ENCODE measurements around the gene PKDCC.
"Not testable (repeated sequence)": the region's sequence is repeated elsewhere in the genome, so short reads cannot be mapped to it uniquely, and the experiment has no call there.

PKDCC gene

GRCh38 chr2:42030829-42031228 is 17.0 kb upstream of the PKDCC start:
- no peak for DNase-seq (ENCODE audit: low spot score)

DNA sequence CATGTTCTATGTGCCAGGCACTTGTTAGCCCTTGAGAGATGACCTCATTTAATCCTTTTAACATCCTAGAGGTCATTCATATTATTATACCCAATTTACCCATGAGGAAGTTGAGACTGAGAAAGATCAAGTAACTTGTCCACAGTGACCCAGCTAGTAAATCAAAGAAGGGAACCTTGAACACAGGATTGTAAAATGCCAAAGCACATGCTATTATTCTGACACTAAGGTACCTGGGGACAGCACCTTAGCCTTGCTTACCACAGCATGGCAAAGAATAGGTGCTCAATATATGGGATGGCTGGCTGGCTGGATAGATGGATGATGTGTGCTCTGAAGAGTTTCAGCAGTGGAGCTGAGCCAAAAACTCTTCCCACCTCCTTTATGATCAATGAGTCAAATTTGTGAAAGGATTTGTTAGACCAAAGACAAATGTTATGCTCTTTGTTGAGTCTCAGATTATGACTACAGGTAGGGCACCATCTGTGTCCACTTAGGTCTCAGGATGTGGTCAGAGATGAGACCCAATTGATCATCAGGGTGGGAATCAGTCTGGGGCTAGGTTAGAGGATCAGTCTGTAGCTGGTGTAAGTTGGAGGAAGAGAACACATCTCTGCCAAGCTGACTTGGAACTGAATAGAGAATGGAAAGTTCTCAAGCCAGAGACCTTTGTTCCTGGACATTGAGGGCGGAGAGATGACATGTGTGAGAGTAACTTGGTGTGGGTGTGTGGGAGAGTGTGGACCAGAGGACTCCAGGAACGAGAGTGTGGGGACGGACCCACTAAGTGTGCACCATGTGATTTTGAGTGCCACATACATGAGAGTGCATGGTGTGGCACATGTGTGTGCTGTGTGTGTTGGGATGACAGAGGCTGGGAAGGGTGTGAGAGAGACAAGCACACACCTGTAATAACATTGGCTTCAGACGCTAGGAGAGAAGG is 16.3 kb upstream of the PKDCC start:
- DNase-seq (ENCODE audit: low spot score), result no peak

DNA sequence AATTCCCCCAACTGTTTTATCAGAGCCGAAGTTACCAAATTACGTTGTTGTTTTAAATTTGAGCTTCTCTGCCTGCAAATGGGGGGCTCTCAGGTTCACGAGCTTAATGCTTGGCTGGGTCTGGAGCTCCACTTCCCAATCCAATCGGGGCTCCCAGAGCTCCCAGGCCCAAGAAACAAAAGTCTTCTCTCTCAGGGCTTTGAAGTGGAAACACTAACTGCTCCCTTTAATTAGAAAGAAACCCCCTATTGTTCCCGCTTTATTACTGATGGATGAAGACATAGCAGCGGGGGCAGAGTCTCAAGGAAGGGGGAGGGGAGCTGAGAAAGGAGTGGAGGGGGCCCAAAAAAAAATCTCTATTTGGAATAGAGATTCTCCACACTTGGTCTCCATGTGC is 15.6 kb upstream of the PKDCC start:
- no peak for DNase-seq (ENCODE audit: low spot score)

DNA sequence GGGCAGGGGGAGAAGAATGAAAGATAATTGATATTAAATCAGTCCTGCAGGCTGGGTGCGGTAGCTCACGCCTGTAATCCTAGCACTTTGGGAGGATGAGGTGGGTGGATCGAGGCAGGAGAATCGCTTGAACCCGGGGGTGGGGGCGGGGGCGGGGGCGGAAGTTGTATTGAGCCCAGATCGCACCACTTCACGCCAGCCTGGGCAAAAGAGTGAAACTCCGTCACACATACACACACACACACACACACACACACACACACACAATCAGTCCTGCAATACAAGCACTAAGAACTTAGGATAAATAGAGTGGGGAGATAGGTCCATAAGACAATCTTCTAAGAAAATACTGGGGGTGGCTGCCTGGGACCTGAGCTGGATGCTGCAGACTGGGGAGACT is 15.1 kb upstream of the PKDCC start:
- no peak for DNase-seq (ENCODE audit: low spot score)

- not testable (repeated sequence) for DNase-seq (ENCODE audit: low spot score)
These were observed 13.7 kb upstream of the PKDCC start for GRCh38 chr2:42034096-42034495.

DNA sequence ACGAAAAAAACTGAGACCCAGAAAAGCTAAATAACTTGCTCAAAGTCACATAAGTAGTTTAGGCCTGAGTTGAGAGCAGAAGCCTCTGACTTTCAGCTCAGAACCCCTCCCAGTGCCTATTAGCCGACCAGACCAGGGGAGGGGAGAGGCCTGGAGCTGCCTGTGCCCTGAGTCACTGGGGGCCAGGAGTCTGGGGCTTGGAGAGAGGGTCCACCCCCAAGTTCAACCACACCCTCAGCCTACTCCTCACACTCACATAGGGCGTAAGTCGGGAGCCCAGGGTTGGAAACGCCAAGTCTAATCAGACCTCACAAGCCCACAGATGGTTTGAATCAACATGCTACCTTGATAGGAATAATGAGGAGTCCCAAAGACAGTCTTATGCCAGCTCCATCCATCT is 12.6 kb upstream of the PKDCC start:
- no peak for DNase-seq (ENCODE audit: low spot score)

DNA sequence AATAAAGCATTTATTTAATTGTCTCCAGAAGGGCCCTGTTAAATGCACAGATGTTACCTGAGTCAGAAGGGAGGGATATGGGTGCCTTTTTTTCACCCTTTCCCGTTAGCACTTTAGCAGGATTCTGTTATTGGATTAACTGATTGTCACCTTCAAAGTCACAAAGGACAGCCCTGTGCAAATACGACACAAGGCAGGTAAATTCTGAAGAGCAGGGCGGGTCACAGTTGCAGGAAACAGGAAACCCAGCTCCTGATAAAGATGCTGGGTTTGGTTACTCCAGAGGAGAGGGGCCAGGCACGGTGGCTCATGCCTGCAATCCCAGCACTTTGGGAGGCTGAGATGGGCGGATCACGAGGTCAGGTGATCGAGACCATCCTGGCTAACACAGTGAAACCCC is 11.4 kb upstream of the PKDCC start:
- no peak for DNase-seq (ENCODE audit: low spot score)

GRCh38 chr2:42036940-42037339 is 10.9 kb upstream of the PKDCC start:
- DNase-seq (ENCODE audit: low spot score), result no peak

- DNase-seq (ENCODE audit: low spot score), result no peak
These were observed 7.1 kb upstream of the PKDCC start for GRCh38 chr2:42040643-42041278.

DNA sequence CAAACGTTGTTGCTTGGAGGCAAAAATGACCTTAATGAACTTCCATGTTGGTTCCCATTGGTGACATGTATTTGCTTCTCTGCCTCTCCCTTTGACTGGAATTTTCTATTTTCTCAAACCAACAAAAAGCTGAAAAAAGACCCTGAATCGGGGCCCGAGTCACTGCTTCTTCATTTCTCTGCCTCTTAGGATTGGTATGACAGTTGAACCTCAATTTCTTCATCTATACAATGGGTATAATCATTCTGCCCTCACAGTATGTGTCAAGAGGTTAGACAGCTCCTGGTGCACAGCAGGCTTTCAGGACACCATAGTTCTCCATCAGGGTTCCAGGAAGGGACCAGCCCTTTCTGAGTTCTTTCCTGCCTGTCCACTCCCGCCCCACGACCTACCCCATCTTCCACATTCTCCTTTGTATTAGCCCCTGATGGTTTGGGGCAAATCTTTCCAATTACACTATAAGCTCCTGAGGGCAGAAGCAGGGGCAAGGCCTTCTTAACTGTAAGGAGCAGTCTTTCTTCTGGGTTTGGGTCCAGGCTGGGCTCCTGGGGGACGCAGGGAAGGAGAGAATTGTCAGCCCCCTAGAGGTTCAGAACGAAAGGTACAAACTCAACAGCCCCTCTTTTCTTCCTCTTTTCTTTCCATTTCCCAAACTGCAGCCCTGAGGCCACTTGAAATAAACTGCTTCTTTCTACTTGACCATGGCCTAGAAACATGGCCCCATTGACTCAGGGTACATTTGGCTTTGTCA is 6.3 kb upstream of the PKDCC start:
- no peak for DNase-seq (ENCODE audit: low spot score)

GRCh38 chr2:42042631-42043355 is 5.0 kb upstream of the PKDCC start:
- DNase-seq (ENCODE audit: low spot score), result no peak

DNA sequence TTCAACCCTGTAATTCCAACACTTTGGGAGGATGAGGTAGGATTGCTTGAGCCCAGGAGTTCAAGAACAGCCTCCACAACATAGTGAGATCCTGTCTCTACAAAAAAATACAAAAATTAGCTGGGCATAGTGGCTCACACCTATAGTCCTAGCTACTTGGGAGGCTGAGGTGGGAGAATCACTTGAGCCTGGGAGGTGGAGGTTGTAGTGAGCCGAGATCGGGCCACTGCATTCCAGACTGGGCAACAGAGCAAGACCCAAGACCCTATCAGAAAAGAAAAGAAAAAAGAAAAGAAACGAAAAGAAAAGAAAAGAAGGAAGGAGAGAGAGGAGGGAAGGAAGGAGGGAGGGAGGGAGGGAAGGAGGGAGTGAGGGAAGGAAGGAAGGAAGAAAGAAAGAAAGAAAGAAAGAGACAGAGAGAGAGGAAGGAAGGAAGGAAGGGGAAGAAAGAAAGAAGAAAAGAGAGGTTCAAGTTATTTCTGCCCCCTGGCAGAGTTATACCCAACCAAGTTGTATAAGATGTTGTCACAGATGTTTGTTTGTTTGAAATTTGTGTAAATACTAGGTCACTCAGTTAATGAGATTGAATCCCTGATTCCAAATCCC is 3.9 kb upstream of the PKDCC start:
- no peak for DNase-seq (ENCODE audit: low spot score)

DNA sequence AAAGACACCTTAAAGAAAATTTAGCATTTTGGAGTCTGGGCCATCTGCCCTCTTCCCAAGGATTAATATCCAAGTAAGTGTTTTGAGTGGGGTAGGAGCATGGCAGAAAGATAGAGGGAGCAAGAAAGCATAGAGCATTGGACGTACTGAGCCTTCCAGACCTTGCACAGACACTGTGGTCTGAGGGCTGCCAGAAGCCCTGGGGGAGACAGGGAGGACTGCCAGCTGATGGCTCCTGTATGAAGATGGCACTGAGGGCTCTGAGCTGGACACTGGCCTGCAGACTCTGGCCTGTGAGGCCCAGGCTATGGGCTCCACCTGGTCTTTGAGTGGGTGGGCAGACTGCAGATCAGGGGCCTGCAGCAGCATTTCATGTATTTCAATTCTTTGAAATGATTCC is 2.9 kb upstream of the PKDCC start:
- DNase-seq (ENCODE audit: low spot score), result no peak

GRCh38 chr2:42045352-42045751 is 2.5 kb upstream of the PKDCC start:
- DNase-seq (ENCODE audit: low spot score), result no peak

DNA sequence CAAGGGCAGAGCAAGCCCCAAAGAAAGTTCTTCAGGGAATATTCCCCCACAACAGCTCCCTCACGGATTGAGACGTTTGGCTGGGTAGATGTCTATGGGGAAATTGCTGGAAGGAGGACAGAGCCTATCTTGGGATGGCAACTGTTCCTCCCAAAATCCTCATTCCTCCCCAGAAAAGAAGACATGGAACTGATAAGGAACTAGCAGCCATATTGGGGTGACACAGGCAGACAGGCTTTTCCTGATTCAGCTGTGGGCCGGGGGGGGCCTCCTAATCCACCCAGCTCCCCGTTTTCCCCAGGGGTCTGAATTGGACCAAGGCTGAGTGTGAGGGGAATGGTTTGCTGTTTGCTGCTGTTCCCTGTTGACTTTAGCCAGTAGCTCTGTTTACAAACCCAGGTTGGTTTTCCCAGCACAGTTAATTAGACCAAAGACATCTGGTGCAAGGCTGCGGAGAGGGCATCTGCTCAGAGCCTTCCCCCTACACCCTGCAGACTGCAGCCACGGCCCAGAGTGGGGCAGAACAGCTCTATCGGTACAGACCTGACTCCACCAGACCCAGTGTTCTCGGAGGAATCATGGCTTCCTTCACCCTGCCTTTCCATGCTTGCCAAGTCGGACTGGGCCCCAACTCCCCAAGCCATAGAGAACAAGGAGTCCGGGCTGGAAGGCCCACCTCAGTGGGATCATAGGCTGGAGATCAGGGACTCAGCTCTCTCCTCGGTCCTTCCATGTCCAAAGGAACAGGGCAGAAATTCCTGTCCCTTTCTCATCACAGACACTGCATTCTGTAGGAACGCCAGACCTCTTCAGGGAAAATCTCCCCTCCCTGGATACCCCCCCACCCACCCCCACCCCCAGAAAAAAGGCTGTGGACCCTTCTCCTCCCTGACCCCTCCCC is 1.7 kb upstream of the PKDCC start:
- DNase-seq (ENCODE audit: low spot score), result no peak

DNA sequence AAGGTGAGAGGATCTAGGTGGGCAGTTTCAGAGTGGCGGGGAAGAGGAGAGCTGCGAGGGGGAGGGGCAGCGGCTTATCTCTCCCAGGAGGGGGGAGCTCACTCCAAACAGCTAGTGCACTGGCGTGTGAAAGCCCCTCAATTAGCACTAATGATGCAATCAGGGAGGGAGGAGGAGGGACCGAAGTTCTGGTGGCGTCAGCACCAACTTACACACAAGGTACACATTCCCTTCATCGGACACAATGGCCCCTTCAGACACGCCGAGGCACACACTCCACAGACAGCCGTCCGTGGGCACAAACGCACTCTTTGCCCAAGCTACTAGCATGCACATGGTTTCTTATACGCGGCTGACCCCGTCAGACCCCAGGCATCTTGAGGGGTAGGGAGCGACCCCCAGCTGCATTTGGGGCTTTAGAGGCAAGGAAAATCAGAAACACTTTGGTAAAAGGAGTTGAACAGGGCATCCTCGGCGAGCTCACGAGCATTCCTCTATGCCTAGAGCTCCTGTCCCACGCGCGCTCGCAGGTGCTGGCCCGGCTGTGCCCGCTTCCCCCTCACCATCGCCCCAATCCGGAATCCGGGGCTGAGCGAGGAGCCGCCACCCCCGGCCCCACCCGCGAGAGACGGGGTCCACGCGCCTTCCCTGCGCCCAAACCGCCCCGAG is 868 bp upstream of the PKDCC start:
- DNase-seq (ENCODE audit: low spot score), result no peak

- DNase-seq (ENCODE audit: low spot score), result peak; percentile 63
These were observed 739 bp downstream of the PKDCC start for GRCh38 chr2:42048299-42049220.

GRCh38 chr2:42049221-42050009 is 1.6 kb downstream of the PKDCC start:
- DNase-seq (ENCODE audit: low spot score), result no peak

Data from AG20443 (cell line).